ENCODE results near the gene DLG5.

Gene DLG5

DNA sequence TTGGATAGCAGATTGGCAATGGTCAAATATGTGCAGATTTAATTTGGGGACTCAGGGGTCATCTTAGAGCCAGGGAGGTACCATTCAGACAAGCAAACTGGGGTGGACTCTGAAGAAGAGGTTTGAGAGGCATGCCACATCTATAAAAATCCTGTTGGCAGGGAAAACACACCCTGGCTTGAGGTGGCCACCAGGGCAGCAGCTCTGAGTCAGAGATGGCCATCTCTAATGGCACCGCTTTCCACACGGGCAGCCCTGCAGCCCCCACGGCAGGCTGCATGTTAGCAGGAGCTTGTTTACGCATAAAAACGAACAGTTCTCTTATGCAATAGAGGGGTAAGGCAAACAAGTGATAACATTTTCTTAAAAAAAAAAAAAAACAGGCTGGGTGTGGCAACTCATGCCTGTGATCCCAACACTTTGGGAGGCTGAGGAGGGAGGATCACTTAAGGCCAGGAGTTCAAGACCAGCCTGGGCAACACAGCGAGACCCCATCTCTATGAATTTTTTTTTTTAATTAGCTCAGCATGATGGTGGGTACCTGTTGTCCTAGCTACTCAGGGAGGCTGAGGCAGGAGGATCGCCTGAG is 14.9 kb downstream of the DLG5 start:
- DNase-seq, result no peak

DNA sequence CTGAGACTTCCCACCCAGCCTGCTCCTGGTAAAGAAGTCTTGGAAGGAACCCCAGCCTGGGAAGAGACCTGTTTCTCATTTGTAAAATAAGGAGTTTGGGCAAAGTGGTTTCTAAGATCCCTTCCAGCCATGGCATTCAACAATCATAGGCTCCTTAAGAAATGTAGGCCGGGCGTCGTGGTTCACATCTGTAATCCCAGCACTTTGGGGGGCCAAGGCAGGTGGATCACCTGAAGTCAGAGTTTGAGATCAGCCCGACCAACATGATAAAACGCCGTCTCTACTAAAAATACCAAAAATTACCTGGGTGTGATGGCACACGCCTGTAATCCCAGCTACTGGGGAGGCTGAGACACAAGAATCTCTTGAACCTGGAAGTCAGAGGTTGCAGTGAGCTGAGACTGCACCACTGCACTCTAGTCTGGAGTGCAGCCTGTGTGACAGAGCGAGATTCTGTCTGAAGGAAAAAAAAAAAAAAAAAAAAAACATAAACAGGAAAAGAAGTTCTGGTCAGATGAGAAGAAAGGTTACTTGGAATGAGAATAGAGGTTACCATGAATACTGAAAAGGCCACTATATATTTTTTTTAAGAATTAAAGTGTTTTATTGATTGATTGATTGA is 15.9 kb downstream of the DLG5 start:
- DNase-seq, result no peak

DNA sequence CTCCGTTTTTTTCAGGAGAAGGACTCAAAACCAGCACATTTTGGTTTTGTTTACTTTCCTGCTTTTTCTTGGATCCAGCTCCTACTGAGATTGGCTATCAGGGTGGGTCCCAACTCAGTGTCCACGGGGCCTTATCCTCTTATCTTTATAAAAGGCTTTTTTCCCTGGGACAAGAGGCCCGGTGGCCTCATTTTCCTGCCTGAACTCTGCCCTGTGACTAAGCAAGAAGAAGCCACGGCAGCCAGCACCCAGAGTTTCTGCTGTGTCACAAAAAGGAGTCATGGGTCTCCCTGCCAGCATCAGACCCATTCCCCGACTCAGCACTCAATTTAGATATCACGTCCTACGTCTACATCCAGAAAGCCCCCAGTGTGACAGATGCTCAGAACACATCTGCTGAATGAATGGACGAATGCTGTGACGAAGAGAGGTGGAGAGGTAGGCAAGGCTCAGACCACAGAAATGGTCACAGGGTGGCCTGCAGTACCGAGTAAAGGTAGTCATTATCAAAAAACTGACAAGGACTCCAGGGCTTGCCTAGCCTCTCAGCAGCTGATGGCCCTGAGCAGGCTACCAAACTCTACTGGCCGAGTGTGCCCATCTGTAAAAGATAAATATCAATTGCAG is 16.7 kb downstream of the DLG5 start:
- DNase-seq, result no peak

DNA sequence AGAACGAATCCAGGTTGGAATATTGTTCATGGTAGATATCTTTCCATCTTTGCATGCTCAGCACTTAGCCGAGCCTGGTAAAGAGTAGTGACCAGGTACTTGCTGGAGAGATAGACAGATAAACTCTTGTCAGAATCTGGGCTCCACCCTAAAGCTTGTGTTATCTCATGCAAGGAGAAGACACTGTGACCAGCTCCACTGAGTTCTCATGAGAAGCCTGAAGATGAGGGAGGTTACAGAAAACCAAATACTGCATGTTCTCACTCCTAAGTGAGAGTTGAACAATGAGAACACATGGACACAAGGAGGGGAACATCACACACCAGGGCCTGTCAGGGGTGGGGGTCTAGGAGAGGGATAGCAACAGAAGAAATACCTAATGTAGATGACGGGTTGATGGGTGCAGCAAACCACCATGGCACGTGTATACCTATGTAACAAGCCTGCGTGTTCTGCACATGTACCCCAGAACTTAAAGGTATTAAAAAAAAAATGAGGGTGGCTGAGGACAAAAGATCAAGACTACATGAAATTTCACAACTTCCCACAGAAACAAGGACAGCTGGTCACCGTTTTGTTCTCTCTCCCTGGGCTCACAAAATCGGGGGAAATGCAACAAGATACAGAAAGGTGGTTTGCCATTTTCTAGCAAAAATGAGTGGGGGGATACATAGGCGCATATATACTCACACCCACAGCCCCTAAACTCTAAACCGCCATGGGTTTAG is 17.4 kb downstream of the DLG5 start:
- DNase-seq, result no peak

DNA sequence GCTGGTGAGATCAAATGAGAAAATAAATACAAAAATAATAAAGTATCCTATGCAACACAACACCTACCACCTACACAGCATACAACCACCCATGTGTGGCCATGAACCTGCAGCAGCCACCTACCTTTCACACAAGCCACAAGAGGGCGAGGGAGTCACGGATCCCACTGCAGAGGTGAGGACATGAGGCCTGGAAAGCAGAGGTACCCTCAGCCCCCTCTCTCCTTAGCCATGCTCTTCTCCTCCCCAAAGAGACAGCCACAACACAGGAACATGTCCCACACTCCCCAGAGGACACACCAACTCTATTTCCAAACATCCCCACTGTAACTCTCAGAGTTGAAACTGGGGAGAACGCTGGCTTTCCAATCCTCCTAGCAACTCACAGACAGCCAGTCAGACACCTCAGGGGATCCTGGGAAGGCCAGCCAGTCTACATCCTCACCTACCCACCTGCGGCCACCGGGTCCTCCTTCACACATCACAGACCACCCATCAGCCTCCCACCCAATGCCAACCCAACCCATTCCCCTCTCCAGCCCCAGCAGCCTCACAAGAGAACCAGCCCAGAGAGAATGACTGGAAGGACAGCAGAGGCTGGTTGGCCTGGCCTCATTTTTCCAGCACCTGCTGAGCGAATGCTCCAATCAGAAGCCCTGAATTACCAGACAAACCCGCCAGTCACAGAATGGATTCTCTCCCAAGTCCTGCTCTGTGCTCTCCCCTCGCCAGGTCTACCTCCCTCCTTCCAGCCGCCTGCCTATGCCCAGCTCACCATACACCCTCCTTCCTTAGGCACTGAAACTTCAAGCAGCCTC is 18.4 kb downstream of the DLG5 start:
- no peak for DNase-seq

DNA sequence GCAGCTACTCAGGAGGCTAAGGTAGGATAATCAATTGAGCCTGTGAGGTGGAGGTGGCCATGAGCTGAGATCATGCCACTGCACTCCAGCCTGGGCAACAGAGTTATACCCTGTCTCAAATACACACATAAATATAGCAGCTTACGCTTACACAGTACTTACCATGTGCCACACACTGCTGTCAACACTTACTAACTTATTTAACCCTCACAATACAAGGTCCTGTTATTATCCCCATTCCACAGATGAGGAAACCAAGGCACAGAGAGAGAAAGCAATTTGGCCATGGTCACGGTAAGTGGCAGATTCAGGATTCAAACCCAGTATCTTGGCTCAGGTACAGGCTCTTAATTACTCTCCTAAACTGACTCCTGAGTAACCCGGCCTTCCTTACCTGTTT is 19.1 kb downstream of the DLG5 start:
- DNase-seq, result no peak

DNA sequence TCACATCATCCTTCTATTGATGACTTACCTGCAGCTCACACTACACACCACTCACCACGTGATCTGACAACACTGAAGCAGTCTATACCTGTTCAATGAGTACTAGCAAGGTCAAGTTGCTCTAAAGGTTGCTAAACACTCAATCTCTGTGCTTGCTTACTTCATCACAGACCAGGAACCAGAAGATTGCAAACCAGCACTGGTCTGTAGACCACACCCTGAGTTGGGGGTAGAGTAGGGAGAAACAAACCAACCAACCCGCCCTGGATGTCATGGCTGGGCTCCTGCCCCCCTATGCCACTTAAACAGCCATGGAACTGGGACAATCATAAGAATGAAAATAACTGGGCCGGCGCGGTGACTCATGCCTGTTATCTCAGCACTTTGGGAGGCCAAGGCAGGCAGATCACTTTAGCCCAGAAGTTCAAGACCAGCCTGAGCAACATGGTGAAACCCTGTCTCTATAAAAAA is 19.6 kb downstream of the DLG5 start:
- DNase-seq, result no peak

DNA sequence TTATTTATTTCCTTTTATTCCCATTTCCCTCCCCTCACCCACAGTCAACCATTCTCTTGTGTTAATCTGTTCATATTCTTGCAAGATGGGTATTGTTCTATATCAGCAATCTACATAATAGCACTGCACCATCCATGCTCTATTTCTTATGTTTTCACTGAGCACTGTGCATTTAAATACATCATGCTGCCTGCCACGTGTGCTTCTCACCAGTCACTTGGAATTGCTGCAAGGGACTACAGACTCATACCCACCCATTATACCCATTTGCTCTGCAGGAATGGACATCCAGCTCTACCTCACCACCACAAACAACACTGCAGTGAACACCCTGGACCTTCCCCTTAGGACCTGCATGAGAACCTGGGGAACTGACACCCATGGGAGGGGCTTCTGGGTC is 20.8 kb downstream of the DLG5 start:
- DNase-seq, result no peak

DNA sequence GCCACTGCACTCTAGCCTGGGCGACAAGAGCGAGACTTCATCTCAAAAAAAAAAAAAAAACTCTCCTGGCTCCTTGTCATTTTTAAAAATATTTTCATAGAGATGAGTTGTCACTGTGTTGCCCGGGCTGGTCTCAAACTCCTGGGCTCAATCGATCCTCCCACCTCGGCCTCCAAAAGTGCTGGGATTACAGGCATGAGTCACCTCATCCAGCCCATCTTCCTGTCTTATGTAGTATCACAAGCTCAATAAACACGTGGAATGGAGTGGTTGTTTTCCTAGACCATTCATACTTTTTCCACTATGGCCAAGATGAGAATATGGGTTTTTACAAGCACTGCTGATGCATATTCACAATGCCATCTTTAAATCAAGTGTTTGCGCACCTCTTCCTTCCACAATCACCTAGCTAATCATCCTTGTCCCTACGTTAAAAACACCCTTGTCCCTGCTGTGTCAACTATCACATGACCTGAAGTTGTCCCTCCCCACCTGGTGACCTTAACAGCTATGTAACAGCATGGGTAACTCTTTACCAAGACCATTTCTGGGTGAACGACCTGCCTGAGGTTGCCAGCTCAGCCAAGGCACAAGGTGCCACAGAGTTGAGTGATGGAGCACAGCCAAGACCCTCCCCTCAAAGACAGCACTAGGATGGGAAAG is 21.3 kb downstream of the DLG5 start:
- DNase-seq, result no peak

DNA sequence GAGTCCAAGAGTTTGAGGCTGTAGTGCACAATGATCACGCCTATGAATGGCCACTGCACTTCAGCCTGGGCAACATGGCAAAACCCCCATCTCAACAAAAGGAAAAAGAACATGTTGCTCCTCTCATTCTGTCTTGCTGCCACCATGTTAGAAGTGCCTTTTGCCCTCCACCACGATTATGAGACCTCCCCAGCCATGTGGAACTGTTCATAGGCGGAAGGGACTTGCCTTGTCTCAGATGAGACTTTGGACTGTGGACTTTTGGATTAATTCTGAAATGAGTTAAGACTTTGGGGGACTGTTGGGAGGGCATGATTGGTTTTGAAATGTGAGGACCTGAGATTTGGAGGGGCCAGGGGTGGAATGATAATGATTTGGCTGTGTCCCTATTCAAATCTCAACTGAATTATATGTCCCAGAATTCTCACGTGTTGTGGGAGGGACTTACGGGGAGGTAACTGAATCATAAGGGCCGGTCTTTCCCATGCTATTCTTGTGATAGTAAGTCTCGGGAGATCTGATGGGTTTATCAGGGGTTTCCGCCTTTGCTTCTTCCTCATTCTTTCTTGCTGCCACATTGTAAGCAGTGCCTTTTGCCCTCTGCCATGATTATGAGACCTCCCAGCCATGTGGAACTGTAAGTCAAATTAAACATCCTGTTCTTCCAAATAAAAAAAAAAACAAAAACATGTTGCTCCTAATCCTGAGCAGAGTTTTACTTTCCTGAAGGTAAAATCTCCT is 22.3 kb downstream of the DLG5 start:
- no peak for DNase-seq

DNA sequence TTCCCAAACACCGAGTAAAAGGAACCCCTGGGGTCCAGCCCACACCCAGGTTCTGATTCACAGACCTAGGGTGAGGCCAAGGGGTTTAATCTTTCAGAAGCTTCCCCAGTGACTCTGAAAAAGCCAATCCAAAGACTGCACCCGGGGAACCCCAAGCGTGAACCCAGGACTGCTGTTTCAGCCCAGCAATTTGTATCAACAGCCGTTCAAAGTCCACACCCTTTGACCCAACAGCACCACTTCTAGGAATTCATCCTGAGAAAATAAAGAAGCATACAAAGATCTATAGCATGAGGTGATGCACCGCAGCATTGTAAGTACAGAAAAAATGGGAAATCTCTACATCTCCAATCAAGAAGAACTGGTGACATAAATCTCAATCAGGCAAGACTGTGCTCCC is 24.4 kb downstream of the DLG5 start:
- DNase-seq, result no peak

DNA sequence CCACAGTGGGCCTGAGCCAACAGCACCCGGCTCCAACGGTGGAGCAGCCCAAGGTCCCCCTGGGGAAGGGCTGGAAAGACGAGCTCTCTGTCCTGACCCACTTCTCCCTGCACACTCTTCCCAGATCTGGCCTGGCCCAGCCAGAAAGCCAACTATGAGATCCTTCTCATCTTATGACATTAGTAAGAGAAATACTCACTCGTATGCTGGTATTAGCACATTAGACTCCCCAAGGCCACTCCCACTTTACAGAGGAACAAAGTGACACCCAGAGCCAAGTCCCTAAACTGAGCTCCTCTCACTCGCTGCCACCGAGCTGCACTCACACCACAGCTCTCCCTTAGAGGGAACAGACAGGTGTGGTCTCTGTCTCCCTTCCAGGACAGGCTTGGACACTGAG is 24.8 kb downstream of the DLG5 start:
- no peak for DNase-seq

DNA sequence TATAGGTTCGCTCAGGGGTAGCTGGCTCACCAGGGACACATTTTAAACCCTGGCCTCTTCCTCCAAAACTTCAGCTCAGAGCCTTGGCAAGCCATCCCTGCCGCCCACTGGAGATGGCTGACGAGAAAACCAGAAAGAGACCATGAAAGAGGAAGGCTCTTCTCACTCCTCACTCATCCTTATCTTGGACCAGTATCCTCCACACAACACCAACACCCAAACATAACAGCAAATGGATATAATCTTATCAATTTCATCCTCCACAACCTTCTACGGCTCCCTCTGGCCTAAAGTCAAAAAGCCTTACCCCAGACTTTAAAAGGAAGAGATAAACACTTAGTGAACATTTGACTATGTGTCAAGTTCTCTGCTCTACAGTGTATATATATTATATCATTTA is 26.9 kb downstream of the DLG5 start:
- DNase-seq, result no peak

DNA sequence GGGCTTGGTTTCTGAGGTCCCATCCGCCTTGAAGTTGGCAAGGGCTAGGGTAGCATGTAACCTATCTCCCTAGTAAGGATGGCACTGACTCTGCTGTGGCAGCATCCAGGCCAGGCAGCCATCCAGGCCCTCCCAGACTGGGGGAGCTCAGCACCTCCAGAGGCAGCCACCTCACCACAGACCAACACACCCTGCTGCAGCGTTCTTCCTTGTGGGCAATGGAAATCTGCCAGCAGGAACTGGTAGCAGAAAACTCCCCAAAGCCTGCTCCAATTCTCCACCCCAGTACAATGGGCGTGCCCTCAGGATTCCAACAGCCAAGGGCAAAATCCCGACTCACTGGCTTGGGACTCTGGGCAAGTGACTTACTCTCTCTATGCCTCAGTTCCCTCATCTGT is 27.5 kb downstream of the DLG5 start:
- DNase-seq, result no peak

DNA sequence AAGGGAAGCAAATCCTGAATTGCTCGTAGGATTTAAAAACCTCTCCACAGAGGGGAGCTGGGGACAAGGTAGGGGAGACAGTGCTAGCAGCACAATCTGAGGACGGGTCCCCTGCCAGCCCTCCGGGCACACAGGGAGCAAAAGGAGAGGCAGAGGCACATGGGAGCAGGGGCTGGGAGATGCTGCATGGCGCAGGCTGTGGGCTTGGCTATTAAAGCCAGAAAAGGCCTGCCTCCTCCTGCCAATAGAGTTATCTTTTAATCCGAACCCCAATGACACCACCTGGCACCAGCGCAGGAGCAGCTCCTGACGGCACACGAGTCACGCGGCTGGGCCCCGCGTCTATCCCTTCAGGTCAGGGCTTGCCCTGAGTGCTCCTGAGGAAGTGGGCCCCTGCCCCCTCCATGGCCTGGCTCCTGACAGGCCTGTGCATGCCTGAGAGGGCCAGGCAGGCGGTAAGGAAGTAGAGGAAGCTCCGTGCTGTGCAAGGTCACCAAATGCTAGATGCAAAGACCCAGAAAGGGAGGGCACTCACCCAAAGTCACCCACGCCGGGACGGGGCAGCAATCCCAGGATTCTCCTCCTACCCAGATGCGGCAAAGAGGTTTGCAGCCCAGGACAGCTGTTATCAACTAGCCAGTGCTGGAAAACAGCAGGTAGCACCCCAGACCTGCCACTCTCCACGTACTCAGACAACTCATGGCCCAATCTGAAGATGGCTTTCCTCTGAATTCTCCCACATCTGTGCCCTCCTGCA is 28.1 kb downstream of the DLG5 start:
- DNase-seq, result no peak

DNA sequence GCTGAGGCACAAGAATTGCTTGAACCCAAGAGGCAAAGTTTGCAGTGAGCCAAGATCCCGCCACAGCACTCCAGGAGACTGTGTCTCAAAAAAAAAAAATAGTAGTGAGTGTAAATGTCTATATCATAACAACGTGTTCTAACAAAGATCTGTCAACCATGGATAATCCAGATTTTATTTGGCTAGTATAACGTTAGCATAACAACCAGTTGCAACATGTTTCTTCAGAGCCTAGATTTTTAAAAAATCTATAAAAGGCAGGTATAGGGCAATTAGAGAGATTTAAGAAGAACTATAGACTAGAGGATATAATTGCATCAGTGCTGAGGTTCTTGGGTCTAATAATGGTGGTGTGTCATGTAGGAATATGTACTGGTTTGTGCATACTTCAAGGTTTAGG is 30.5 kb downstream of the DLG5 start:
- no peak for DNase-seq

DNA sequence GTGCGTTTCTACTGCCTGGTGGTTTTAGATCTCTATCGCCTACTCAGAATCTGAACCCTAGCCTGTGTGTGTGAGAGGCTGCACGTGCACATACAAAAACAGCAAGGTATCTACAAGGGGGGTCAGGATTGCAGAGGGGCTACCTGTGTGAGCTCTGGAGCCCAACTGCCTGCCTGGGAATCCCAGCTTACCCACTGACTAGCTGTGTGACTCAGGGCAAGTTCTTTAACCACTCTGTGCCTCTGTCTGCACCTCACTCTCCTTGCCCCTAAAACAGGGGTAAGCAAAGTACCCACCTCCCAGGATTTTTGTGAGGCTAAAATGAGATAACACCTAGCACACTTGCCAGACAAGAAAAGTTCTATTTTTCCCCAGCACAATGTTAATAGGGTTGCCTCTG is 32.5 kb downstream of the DLG5 start:
- no peak for DNase-seq

DNA sequence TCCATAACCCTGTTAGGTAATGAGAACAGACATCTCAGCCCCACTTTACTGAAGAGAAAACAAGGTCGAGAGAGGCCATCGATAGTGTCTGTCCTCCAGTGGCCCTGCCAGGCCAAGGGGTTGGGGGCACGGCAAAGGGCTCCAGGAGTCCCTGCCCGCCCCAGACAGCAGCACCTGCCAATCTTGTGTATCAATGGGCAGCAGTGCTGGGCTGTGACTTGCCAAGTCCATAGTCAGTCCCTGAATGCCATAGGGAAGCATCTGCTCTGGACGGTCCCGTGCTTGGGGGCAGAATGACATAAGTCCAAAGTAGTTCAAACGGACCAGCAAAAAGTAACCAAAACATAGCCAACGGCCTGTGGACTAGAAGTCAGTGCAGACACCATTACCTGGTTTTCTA is 33.2 kb downstream of the DLG5 start:
- DNase-seq, result no peak

DNA sequence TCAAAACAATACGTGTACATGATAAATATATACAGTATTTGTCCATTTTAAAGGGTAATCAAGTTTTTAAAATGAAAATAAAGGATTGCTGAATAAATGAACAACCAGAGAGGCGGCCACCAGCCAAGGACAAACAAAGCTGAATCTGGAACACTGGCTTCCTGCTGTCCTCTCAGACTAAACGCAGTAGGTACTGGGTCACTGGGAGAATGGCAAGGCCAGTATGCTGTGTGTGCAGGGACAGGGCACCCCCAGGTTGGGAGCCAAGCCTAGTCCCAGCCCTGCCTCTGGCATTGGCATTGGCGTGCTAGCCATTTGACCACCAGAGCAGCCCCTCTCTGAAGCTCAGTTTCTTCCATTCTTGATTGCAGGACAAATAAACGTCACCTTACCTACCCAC is 33.8 kb downstream of the DLG5 start:
- DNase-seq, result no peak

DNA sequence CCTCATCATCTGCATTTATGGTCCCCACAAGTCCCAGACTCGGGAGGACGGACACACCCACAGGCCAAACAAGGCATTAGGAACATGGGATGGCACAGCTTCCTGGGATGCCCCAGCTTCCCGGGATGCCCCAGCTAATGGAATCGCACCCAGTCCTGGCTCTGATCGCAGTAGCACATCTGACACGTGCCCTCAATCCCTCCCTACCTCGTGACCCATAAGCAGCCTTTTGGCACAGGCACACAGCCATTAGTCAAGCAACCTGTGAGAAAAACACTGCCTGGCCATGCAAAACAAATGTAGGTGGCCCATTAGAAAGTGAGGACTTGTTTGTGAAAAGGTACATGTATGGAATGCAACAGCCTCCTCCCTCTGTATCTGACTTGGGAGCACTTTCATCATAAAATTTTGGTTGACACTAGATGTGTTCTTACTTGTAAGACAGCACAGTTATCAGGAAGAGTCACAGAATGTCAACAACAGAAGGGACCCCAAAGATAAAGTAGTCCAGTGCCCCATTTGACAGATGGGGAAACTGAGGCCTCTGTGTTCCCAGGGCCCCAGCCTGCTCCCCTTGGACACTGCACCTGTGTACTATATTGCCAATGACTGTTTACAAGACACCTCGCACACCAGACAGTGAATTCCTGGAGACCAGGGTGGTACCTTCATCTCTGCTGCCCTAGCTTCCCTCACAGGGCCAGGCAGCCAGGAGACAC is 34.4 kb downstream of the DLG5 start:
- no peak for DNase-seq
